Uterus (tissue), 2 donors: ENCODE results near the gene APOL4.

Experiments used
- CTCF ChIP-seq, 4 experiments: fragments of 200-600 bp in 2 of 4; fragments of 450-650 bp in 2 of 4; sonication (generic) in 2 of 4; IDR thresholded peaks; one replicate each; pipeline ENCODE4 v1.5.1; 2016 to 2019; ENCODE audit warnings: antibody characterized with exemption in 4 of 4, mild to moderate bottlenecking in 2 of 4, moderate library complexity in 1 of 4
- POLR2A ChIP-seq, 2 donors: fragments of 450-650 bp; IDR thresholded peaks; one replicate each; pipeline ENCODE4 v1.6.1; 2016; ENCODE audit warnings: antibody characterized with exemption in 2 of 2, mild to moderate bottlenecking in 1 of 2, moderate library complexity in 1 of 2

- TF ChIP-seq CTCF (IDR thresholded peaks at IDR 0.05) (no peak), POLR2A (IDR thresholded peaks at IDR 0.05) (no peak)
Observed at GRCh38 chr22:36238373-36239149, 37.0 kb upstream of the APOL4 start.
